Measurements from ENCODE around the gene CELSR1.

The CELSR1 gene

DNA sequence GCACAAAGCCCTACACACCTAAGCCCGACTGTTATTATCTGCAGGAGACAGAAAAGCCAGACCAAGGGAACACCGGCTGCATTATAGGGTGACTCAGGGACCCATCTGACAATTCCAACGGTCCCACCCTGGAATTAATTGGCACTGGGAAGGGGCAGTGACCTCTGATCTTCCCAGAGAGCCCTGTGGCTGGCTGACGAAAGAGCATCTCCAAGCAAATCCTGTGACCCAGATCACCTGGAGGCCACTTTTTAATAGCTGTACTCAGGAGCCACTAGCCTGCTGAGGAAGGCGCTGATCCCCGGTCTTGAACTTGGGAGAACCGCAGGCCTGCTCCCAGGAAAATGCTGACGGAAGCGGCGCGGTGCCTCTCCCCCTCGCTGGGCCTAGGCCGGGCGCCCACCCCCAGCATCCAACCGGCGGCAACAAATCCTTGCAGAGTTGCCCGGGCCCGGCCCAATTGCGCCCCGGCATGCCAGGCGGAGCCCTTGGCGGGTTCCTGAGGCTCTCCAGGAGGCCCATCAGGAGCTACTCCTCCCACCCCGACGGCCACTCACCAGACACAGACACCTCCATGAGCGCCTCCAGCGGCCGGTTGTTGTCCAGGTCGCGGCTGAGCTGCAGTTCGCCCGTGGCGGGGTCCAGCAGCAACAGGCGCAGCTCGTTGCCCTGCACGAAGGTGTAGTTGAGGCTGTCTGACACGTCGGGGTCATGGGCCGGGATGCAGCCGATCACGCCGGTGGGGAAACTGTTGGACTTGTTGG, 4.2 kb downstream of the CELSR1 start:
- H3K27ac ChIP-seq, result no peak overlapping the region
- no peak for TF ChIP-seq ZFX (IDR thresholded peaks at IDR 0.05; ENCODE audit: borderline replicate concordance)
- TF ChIP-seq, protein P1, sequence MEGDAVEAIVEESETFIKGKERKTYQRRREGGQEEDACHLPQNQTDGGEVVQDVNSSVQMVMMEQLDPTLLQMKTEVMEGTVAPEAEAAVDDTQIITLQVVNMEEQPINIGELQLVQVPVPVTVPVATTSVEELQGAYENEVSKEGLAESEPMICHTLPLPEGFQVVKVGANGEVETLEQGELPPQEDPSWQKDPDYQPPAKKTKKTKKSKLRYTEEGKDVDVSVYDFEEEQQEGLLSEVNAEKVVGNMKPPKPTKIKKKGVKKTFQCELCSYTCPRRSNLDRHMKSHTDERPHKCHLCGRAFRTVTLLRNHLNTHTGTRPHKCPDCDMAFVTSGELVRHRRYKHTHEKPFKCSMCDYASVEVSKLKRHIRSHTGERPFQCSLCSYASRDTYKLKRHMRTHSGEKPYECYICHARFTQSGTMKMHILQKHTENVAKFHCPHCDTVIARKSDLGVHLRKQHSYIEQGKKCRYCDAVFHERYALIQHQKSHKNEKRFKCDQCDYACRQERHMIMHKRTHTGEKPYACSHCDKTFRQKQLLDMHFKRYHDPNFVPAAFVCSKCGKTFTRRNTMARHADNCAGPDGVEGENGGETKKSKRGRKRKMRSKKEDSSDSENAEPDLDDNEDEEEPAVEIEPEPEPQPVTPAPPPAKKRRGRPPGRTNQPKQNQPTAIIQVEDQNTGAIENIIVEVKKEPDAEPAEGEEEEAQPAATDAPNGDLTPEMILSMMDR (IDR thresholded peaks at IDR 0.05), result no peak

DNA sequence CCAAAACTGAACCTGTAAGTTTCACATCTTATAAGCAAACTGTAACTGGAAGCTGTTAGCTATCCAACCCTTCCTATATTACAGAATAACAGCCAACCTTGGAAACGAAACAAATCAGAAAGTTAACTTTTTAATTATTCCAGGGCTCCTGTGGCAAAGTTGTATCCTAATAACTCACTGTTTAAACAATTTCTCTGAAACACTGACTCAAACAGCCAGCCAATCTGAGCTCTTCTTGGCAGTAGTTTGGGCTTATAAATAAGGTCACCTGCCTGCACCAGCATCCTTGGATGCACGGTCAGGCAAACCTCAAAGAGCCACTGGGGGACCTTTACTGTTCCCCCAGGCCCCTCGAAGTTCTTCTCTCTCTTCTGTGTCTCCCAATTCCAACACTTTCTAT, 5.0 kb downstream of the CELSR1 start:
- no peak overlapping the region for H3K27ac ChIP-seq
- no peak for TF ChIP-seq ZFX (IDR thresholded peaks at IDR 0.05; ENCODE audit: borderline replicate concordance)
- TF ChIP-seq, protein P1 (IDR thresholded peaks at IDR 0.05), result no peak

DNA sequence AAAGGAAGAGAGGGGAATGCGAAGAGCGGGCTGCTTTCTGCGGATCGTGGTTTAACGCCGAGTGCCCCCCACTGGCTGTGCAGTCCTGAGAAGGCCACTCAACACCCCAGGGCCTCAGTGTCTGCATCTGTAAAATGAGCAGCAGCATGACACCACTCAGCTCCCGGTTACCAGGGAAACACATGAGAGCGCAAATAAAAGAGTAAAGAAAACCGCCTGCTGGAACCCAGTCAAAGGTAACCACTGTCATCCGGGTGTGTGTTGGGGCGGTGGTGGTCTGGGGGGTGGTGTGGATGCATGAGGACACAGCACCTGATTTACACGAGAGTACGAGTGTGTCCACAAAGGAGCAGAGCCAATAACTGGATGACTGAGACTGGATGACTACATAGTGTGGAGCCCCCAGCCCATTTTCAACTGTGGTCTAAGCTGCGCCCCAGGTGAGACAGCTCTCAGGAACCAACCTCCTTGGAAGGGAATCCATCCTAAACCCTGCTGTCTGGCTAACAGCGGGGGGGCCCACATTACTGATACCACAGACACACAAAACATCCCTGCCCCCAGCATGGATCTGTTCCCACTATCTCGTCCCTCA, 5.7 kb downstream of the CELSR1 start:
- TF ChIP-seq, protein P1 (IDR thresholded peaks at IDR 0.05), result no peak
- no peak for TF ChIP-seq ZFX (IDR thresholded peaks at IDR 0.05; ENCODE audit: borderline replicate concordance)
- no peak overlapping the region for H3K27ac ChIP-seq

DNA sequence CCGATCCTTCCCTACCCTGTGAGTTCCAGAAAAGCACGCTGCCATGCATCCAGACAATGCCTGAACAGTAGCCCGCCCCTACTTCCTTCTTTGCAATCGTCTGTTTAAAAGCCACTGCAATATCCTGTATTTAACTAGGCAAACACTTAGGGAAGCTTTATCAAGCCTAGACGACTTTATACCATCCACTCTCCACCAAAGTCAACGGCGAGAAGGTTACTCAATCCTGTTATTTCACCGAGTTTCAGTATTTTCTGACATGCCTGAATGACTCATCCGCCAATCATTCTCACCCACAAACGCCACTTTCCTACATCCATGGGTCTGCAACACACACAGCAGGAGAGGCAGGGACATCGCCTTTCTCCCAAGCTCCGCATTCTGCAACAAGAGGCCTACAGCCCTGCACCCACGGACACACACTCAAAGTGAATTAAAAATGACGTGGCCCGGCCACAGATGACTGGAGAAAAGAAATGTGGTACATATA, 9.3 kb downstream of the CELSR1 start:
- no peak overlapping the region for H3K27ac ChIP-seq
- no peak for TF ChIP-seq ZFX (IDR thresholded peaks at IDR 0.05; ENCODE audit: borderline replicate concordance)
- TF ChIP-seq, protein P1 (IDR thresholded peaks at IDR 0.05), result no peak

DNA sequence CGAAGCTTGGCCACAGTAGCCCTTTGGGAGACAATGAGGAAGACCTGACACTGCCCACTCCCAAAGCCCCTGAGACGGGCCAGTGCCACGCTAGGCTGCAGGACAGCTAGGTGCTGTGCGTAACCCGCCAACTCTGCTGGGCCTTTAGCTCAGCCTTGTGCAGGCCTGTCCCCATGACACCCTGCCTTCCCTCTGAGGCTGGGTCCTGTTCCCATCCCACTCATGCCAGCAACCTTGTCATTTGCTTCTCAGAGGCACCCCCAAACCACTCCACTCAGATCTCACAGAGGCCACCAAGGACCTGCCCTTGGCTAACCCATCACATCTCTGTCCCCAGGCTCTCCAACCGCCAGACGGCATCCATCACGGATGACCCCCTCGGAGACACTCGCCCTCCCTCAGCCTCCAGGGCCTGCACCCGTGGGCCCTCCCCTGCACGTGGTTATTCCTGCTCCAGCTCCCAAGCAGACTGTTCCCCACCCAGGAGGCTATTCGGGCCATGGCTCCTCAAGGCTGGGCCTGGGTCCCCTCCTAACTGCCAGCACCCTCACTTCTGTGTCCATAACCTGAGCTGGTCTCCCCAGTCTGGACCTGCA, 11.1 kb downstream of the CELSR1 start:
- no peak for TF ChIP-seq ZFX (IDR thresholded peaks at IDR 0.05; ENCODE audit: borderline replicate concordance)
- TF ChIP-seq, protein P1 (IDR thresholded peaks at IDR 0.05), result no peak
- H3K27ac ChIP-seq, result no peak overlapping the region

GRCh38 chr22:46525389-46526243, 11.8 kb downstream of the CELSR1 start:
- no peak overlapping the region for H3K27ac ChIP-seq
- no peak for TF ChIP-seq ZFX (IDR thresholded peaks at IDR 0.05; ENCODE audit: borderline replicate concordance)
- TF ChIP-seq, protein P1 (IDR thresholded peaks at IDR 0.05), result no peak

All from 22Rv1 (cell line).